H9 (cell line): ENCODE results near the gene NPAS3. TPM values are rescaled to one million over a fixed set of nuclear protein-coding genes. Genes with fewer than 3 reads are reported as not detected.

Experiments used
- DNase-seq: peaks from one replicate; pipeline ENCODE4 v3.0.0-alpha.2; 2017
- H2AFZ ChIP-seq: one replicate; pipeline ENCODE4 v1.6.1; 2013; ENCODE audit warnings: mild to moderate bottlenecking, low read length, control low read depth, moderate library complexity
- H2AK5ac ChIP-seq: 2 replicates; pipeline ENCODE4 v1.6.1; 2013; ENCODE audit warnings: low read length, control low read depth, mixed read lengths; ENCODE audit not compliant: insufficient read length
- H2BK120ac ChIP-seq: one replicate; pipeline ENCODE4 v1.6.1; 2013; ENCODE audit warnings: low read depth, mild to moderate bottlenecking, low read length, control low read depth, inconsistent platforms; ENCODE audit not compliant: poor library complexity, severe bottlenecking
- H2BK12ac ChIP-seq: 2 replicates; pipeline ENCODE4 v1.6.1; 2013; ENCODE audit warnings: low read length, control low read depth, mixed read lengths, low read depth; ENCODE audit not compliant: insufficient read length
- H2BK15ac ChIP-seq: 2 replicates; pipeline ENCODE4 v1.6.1; 2013; ENCODE audit warnings: low read depth, low read length, control low read depth
- H2BK20ac ChIP-seq: one replicate; pipeline ENCODE4 v1.6.1; 2013; ENCODE audit warnings: low read depth, mild to moderate bottlenecking, low read length, control low read depth, inconsistent platforms; ENCODE audit not compliant: poor library complexity, severe bottlenecking
- H2BK5ac ChIP-seq: 2 replicates; pipeline ENCODE4 v1.6.1; 2013; ENCODE audit warnings: low read length, control low read depth, mixed read lengths; ENCODE audit not compliant: insufficient read length
- H3K14ac ChIP-seq: 2 replicates; pipeline ENCODE4 v1.6.1; 2013; ENCODE audit warnings: low read length, control low read depth; ENCODE audit not compliant: insufficient read depth
- H3K18ac ChIP-seq: 2 replicates; pipeline ENCODE4 v1.6.1; 2013; ENCODE audit warnings: low read depth, mild to moderate bottlenecking, mixed read lengths, low read length, control low read depth; ENCODE audit not compliant: insufficient read length
- H3K23ac ChIP-seq: 2 replicates; pipeline ENCODE4 v1.6.1; 2013; ENCODE audit warnings: low read length, control low read depth, mixed read lengths, low read depth; ENCODE audit not compliant: insufficient read length
- H3K23me2 ChIP-seq: 2 replicates; pipeline ENCODE4 v1.6.1; 2013; ENCODE audit warnings: low read depth, mild to moderate bottlenecking, mixed read lengths, low read length, control low read depth; ENCODE audit not compliant: insufficient read length, poor library complexity, severe bottlenecking
- H3K27ac ChIP-seq: 2 replicates; pipeline ENCODE4 v1.5.1; 2013; ENCODE audit warnings: low read length, control low read depth, mixed read lengths, low read depth; ENCODE audit not compliant: insufficient read length
- H3K27me3 ChIP-seq: 2 replicates; pipeline ENCODE4 v1.6.1; 2013; ENCODE audit warnings: low read length, control low read depth, inconsistent platforms; ENCODE audit not compliant: insufficient read depth
- H3K4ac ChIP-seq: 2 replicates; pipeline ENCODE4 v1.6.1; 2013; ENCODE audit warnings: low read depth, mild to moderate bottlenecking, control low read depth, inconsistent platforms, low read length, moderate library complexity
- H3K4me1 ChIP-seq: 2 replicates; pipeline ENCODE4 v1.6.1; 2013; ENCODE audit warnings: low read length, control low read depth, inconsistent platforms; ENCODE audit not compliant: insufficient read depth
- H3K4me2 ChIP-seq: 2 replicates; pipeline ENCODE4 v1.6.1; 2013; ENCODE audit warnings: low read length, control low read depth, mixed read lengths; ENCODE audit not compliant: insufficient read length, insufficient read depth
- H3K56ac ChIP-seq: 2 replicates; pipeline ENCODE4 v1.6.1; 2013; ENCODE audit warnings: low read depth, mild to moderate bottlenecking, mixed read lengths, low read length, control low read depth; ENCODE audit not compliant: insufficient read length
- H3K79me1 ChIP-seq: 2 replicates; pipeline ENCODE4 v1.6.1; 2013; ENCODE audit warnings: low read depth, mild to moderate bottlenecking, moderate library complexity, low read length, control low read depth, inconsistent platforms; ENCODE audit not compliant: insufficient read depth, poor library complexity, severe bottlenecking
- H3K79me2 ChIP-seq: 2 replicates; pipeline ENCODE4 v1.6.1; 2013; ENCODE audit warnings: low read length, control low read depth, inconsistent platforms; ENCODE audit not compliant: insufficient read depth
- H3K9ac ChIP-seq: 2 replicates; pipeline ENCODE4 v1.6.1; 2013; ENCODE audit warnings: low read length, control low read depth, mixed read lengths; ENCODE audit not compliant: insufficient read length; ENCODE audit errors: extremely low read depth
- H3K9me3 ChIP-seq: one replicate; pipeline ENCODE4 v1.6.1; 2013; ENCODE audit warnings: low read depth, low read length, inconsistent platforms; ENCODE audit not compliant: control insufficient read depth
- H3T11ph ChIP-seq: one replicate; pipeline ENCODE4 v1.6.1; 2013; ENCODE audit warnings: mild to moderate bottlenecking, low read length, control low read depth, inconsistent platforms
- H4K20me1 ChIP-seq: one replicate; pipeline ENCODE4 v1.6.1; 2013; ENCODE audit not compliant: control insufficient read depth, insufficient read length, insufficient read depth
- H4K5ac ChIP-seq: 2 replicates; pipeline ENCODE4 v1.6.1; 2013; ENCODE audit warnings: low read depth, mild to moderate bottlenecking, mixed read lengths, low read length, control low read depth; ENCODE audit not compliant: insufficient read length
- H4K8ac ChIP-seq: replicated peaks from 2 replicates; pipeline ENCODE4 v1.6.1; 2013; ENCODE audit warnings: low read length, control low read depth, mixed read lengths, low read depth; ENCODE audit not compliant: insufficient read length
- H4K91ac ChIP-seq: 2 replicates; pipeline ENCODE4 v1.6.1; 2013; ENCODE audit warnings: low read depth, mild to moderate bottlenecking, moderate library complexity, mixed read lengths, low read length, control low read depth; ENCODE audit not compliant: insufficient read length
- H3K27ac Mint-ChIP-seq, 3 experiments: 2 replicates in 2 of 3; 3 replicates in 1 of 3; pipeline ENCODE4 v1.8.0; 2020 to 2021; ENCODE audit warnings: mixed read lengths in 3 of 3, mild to moderate bottlenecking in 1 of 3, moderate library complexity in 1 of 3
- H3K27me3 Mint-ChIP-seq: 2 replicates; pipeline ENCODE4 v1.8.0; 2021; ENCODE audit warnings: low read depth, mild to moderate bottlenecking, moderate library complexity, mixed read lengths
- H3K36me3 Mint-ChIP-seq, 3 experiments: 2 replicates in 2 of 3; 3 replicates in 1 of 3; pipeline ENCODE4 v1.8.0; 2020 to 2021; ENCODE audit warnings: low read depth in 3 of 3, mixed read lengths in 3 of 3; ENCODE audit not compliant: insufficient read depth in 1 of 3
- H3K4me1 Mint-ChIP-seq, 2 experiments: 2 replicates each; pipeline ENCODE4 v1.8.0; 2020; ENCODE audit warnings: mixed read lengths in 2 of 2
- H3K4me3 Mint-ChIP-seq, 2 experiments: 2 replicates in 1 of 2; 3 replicates in 1 of 2; pipeline ENCODE4 v1.8.0; 2020 to 2021; ENCODE audit warnings: mild to moderate bottlenecking in 2 of 2, mixed read lengths in 2 of 2, moderate library complexity in 1 of 2
- H3K9me3 Mint-ChIP-seq, 2 experiments: 2 replicates in 1 of 2; 3 replicates in 1 of 2; pipeline ENCODE4 v1.8.0; 2020; ENCODE audit warnings: mild to moderate bottlenecking in 2 of 2, mixed read lengths in 2 of 2, moderate library complexity in 1 of 2
- CTCF ChIP-seq: fragments of 200-600 bp; sonication (generic); conservative IDR thresholded peaks from 3 replicates; pipeline ENCODE4 v1.8.0; 2021; ENCODE audit warnings: antibody characterized with exemption, mild to moderate bottlenecking
- WGBS: extraction: QIAGEN DNeasy Blood & Tissue Kit; methylation state at CpG from one replicate; pipeline ENCODE4 v1.1.7; 2013; ENCODE audit warnings: missing lambda C conversion rate, low lambda C conversion rate, mixed read lengths; ENCODE audit not compliant: insufficient read length; ENCODE audit errors: extremely low coverage; 5-methylcytosine and 5-hydroxymethylcytosine counted together
- total RNA-seq: library from RNA; stranded (reverse); gene quantifications from 2 replicates; pipeline ENCODE4 v1.2.1, GENCODE V29; 2021

NPAS3 gene
- total RNA-seq, 1 experiment from 2014 or later, result 0.17 TPM

GRCh38 chr14:33844118-33844517 lies 905.4 kb downstream of the NPAS3 start:
- TF ChIP-seq CTCF, result no peak
- no peak overlapping the region for H4K91ac ChIP-seq
- no peaks in the 10 kb centered on the region for H3K9me3 ChIP-seq
- H4K20me1 ChIP-seq, result no peaks in the 10 kb centered on the region
- H2AFZ ChIP-seq, result no peak overlapping the region
- no peak overlapping the region for H2BK120ac ChIP-seq
- no peak overlapping the region for H3T11ph ChIP-seq
- no peak overlapping the region for H3K56ac ChIP-seq
- no peak overlapping the region for H4K5ac ChIP-seq
- DNase-seq, result no peak
- no peaks in the 10 kb centered on the region for H3K4me1 ChIP-seq
- no peak overlapping the region for H3K14ac ChIP-seq
- Mint-ChIP-seq H3K4me3 (no peak overlapping the region), H3K9me3 (no peaks in the 10 kb centered on the region), H3K36me3 (no peaks in the 10 kb centered on the region), H3K27me3 (no peaks in the 10 kb centered on the region), H3K27ac (no peak overlapping the region; a peak in 1 of 7 replicates), H3K4me1 (peaks cover 10 to 11% of the 10 kb centered on the region in 2 experiments)
- H3K79me2 ChIP-seq, result no peaks in the 10 kb centered on the region
- no peak overlapping the region for H2AK5ac ChIP-seq
- H2BK20ac ChIP-seq, result no peak overlapping the region
- H3K9ac ChIP-seq, result no peak overlapping the region
- no peak overlapping the region for H2BK15ac ChIP-seq
- H3K18ac ChIP-seq, result no peak overlapping the region
- no peak overlapping the region for H4K8ac ChIP-seq
- H3K4ac ChIP-seq, result no peak overlapping the region
- H3K23me2 ChIP-seq, result no peaks in the 10 kb centered on the region
- no peaks in the 10 kb centered on the region for H3K27me3 ChIP-seq
- no peak overlapping the region for H2BK5ac ChIP-seq
- H2BK12ac ChIP-seq, result no peak overlapping the region
- H3K23ac ChIP-seq, result no peak overlapping the region
- H3K27ac ChIP-seq, result no peak overlapping the region
- no peaks in the 10 kb centered on the region for H3K79me1 ChIP-seq
- H3K4me2 ChIP-seq, result no peak overlapping the region
- no CpG with 5 or more reads among the region's 3 CpGs for WGBS
